HPDE6-E6E7 (cell line): ENCODE measurements around the gene FNBP1L.
"Not testable (repeated sequence)": the region's sequence is repeated elsewhere in the genome, so short reads cannot be mapped to it uniquely, and the experiment has no call there.

Source experiments
- DNase-seq: peaks from one replicate; pipeline ENCODE4 v3.0.0; 2011; ENCODE audit warnings: missing footprints; ENCODE audit errors: extremely low spot score

Gene FNBP1L

DNA sequence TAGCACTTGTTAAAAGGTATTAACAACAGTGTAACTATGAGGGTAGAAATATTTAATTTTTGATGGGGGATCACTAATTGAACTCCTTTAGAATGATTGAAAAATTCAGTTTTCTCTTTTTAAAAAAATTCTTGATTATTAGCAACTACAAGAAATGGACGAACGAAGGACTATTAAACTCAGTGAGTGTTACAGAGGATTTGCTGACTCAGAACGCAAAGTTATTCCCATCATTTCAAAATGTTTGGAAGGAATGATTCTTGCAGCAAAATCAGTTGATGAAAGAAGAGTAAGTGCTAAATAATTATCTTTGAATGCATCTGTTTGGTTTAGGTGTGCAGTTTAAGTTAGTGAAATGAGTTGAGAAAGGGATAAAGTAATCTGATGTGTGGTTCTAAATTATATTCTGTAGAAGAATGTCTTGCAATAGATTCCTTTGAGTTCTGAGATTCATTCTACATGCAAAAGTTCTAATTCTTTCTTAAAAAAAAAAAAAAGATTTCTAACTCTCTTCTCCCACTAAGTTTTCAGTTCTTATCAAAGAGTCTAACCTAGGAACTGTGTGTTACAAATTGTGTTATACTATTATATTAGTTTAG, 85.0 kb downstream of the FNBP1L start:
- DNase-seq: no peak

DNA sequence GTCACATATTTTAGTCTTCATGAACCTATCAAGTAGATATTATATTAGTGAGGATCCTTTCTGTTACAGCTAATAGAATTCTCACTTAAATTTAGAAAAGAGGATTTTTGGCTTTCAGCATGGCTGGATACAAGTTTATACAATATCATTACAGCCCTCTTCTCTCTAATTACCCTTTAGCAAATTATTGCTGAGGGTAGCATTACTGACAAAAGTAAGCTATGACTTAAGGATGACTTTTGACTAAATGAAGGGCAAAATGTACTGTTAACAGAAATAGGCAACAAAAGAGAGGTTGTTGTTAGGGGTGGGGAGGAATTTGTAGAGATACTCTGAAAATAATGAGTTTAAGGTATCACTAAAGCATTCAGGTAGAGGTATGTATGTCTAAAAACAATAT, 85.8 kb downstream of the FNBP1L start:
- DNase-seq: no peak

DNA sequence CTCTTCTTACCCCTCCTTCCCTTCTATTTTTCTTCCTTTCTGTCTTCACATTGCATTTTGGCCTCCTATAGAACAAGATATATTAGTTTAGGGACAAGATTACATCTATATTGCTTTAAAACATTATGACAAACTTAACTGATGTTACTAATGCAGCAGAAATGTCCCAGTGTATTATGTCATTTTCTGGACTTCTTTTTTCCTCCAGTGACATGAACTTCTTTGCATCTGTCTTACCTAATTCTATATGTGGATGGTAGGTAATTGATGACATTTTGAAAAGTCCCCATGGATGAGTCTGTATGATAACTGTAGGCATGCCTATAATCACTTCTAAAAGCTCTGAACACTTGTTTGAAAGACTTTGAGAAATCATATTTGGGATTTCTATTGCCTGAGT, 89.5 kb downstream of the FNBP1L start:
- DNase-seq: no peak

DNA sequence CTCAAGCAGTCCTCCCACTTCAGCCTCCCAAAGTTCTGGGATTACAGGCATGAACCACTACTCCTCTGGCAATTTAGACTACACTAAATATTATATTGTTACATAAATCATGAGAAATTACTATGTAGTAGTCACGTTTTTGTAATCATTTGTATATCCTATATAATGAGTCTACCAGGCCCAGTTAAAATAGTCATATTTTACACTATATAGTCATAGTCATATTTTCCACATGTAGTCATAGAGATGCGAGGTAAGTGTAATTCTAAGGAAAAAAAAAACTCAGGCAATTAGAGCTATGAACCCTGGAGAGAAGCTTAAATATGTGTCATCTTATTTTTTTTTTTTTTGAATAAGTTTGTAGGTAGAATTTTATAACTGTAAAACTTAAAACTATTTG, 90.0 kb downstream of the FNBP1L start:
- DNase-seq: no peak

DNA sequence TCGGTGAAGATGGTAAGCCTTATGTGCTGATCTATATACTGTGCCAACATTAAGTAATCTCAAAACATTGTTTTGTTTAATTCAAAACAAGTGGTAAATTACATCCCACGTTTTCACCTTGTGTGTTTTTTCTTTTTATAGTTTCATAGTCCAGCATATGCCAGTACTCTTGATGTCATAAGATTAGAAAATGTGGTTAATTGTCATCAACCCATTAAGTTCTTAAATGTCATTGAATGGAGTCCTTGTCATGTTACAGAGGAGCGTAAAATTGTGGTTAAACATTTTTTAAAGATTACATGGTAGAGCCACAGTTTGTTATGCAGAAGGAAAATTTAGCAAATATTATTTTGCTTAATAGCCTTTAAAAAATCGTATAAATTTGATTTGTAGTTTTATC, 93.1 kb downstream of the FNBP1L start:
- DNase-seq: no peak

DNA sequence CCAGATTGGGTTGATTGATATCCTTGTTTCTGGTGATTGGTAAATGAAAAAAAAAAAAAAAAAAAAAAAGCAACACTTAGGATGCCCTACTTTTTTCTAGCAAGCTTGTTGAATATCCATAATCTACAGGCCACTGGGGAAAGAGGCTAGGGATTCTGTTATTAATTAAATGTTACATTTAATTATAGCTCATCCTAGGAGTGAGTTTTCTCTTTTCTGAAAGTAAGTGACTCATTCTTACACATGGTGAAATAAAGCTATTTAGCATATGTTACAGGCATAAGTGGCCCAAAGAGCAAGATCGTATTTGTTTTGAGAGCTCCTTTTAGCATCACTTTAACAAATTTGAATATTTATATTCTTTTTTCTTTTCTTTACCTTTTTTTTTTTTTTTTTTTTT, 94.5 kb downstream of the FNBP1L start:
- DNase-seq: no peak

DNA sequence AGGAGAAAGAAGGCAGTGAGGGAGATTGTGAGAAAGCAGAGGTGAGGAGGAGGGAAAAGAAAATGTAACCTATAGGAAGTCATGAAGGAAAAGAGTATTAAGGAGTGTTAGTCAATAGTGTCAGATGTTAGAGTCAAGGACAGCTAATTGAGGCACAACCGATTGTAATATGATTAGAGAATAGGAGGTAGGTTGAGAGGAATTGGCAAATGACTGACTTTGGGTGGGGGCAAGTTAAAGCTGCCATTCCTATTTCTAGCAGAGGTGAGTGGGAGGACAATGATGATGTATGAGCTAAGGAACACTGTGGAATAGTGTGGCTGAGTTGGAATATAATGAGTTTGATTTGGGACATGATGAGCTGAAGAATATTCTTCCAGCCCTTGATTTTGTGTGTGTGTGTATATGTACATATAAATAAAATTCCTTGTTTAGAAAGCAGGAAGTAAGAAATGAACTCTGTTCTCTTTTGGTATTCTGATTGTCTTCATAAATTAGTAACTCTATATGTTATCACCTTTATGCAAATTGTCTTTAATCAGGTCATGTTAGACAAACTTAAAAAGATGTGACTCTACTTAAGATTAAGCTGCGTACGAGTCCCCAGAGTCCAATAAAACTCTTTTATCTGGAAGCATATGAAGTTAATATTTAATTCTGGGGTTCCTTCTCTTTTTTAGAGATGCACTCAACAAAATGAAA, 98.4 kb downstream of the FNBP1L start:
- no peak for DNase-seq

DNA sequence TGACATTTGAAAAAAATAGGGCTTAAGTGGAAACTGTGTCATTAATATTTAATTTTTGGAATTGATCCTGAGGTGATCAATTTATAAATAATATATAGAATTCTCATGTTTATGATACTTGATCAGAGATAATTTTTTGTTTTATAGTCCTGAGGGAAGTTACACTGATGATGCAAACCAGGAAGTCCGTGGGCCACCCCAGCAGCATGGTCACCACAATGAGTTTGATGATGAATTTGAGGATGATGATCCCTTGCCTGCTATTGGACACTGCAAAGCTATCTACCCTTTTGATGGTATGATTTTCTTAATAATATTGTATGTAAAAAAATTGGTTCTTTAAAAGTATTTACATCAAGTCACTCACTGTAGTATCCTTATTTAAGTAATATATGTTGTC, 101.2 kb downstream of the FNBP1L start:
- DNase-seq: no peak

DNA sequence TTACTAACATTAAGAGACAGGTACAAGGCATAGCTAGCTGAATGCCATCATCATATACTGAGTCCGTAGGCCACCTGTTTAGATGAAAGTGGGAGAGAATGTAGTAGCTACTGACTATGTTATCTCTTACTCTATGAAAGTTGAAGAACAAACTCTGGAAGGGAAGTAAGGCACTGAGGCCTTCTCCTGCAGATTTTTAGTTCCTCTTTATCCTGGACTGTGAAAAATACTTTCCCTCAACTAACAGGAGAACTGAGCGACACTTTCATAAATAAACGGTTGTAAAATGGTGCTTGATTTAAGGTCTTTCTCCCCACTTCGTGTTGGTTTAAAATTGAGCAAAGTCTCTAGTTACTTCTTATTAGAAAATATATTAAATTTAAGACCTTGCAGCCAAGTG, 101.9 kb downstream of the FNBP1L start:
- DNase-seq: no peak

DNA sequence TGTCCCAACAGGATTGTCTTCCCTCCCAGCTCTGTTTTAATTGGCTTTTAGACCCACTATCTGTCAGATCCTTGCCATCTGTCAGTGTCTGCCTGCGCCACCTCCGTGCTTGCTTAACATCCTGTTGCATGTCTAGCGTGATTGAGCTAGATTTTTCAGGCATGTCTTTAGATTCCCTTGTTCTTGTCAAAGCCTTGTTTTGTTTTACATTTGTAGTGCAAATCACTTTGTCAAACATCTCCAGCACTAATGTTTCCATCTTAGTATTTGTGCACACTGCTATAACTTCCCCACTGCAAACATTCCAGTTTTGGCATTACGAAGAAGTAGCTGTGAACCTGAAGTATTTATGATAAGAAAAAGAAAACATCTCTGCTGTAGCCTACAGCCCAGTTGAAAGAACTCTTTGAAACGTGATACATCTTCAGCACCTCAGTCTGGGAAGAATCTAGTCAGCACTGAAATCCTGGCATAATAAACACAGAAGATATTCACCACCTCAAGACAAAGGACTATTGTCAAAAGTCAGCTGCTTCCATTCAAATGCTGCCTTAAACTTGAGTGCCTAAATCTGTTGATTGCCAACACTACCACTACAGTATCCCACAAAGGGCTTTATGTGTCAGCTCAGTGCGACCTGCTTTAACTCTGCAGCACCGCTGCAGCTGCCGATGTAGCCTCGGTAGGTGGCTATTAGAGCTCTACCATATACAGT, 105.0 kb downstream of the FNBP1L start:
- no peak for DNase-seq

DNA sequence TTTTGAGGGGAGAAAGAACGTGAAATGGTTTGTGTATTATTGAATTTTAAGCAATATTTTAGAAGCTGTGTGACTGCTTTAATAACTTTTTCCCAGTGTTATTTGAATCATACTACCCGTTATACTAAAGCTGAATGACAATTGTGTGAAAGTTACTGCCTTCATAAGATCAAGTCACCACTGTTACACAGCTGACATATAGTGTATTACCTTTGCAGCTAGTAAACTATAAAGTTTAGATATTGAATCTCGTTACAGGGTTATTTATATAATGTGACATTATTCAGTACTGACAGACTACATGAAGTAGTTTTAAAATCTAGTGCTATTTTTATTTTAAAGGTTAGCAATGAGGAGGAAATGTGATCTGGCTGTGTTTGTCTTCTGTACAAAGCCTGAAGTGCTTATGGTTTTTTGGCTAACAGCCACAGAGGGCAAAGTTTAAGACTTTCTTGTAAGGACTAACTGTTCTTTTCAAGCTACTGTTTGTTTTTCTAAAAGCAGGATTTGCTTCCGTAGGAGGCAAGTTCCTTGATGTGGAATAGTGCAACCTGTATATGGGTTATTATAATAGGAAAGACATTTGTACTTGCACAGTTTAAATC, 106.1 kb downstream of the FNBP1L start:
- not testable (repeated sequence) for DNase-seq

DNA sequence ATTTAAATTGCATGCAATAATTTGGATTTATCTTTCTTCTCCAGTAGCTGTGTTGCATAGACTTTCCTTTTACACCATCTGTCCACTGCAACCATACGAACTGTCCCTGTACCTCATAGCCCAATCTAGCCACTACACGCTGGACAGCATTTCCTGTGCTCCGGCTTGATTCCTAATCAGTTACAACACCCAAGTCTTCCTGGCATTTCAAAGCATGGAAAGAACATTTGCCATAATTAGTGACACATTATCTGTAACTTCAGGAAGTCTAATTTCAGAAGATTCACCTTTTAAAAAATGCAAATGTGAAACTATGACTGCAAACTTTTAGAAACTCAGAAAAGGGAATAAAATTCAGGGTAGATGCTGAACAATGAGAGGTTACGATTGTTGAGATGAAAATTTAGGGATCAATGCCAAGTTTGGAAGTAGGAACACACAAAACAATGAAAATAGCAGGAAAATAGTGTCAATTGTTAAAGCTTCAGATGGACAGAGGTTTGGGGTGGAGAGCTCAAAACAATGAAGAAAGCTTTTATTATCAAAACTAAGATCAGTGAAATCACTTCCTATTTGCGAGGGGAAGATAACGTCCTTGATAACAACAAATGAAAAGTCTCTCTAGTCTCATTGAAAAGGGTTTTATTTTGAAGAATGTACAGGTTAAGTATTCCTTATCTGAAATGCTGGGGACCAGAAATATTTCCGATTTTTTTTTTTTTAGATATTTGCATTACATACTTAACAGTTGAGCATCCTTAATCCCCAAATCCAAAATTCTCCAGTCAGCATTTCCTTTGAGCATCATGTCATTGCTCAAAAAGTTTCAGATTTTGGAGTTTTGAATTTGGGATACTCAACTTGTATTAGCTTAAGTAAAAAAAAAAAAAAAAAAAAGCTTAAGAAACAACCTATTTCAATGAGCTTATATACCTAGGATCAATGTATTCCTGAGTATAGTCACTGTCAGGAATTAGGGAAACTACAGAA, 107.3 kb downstream of the FNBP1L start:
- DNase-seq: no peak

DNA sequence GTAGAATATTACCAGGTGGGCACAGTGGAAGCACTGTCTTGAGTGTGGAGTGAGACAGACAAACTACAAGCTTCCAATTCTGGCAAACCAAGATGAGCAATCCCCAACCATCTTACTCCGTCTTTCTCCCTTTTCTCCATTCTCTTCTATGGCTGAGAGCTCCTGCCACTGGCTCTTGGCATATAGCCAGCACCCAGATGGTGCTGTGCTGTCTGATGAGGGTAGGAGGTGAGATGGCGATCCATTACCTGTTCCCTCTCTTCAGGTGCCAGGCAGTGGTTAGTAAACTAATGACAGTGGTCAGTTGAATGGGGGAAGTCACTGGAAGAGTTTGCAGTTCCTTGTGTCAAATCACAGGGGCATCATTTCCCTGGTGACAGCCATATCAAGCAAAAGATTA, 108.4 kb downstream of the FNBP1L start:
- DNase-seq: peak; percentile 15

DNA sequence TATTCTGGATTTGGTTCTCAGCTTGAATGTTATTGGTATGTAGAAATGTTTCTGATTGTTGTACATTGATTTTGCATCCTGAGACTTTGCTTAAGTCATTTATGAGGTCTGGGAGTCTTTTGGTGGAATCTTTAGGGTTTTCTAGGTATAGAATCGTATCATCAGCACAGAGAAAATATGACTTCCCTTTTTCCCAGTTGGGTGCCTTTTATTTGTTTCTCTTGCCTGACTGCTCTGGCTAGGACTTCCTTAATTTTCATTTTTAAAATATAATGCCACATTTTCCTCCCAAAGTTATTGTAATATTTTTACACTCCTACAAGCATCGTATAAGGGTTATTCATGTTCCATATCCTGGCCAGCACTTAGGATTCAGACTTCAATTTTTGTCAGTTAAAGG, 111.1 kb downstream of the FNBP1L start:
- DNase-seq: no peak

DNA sequence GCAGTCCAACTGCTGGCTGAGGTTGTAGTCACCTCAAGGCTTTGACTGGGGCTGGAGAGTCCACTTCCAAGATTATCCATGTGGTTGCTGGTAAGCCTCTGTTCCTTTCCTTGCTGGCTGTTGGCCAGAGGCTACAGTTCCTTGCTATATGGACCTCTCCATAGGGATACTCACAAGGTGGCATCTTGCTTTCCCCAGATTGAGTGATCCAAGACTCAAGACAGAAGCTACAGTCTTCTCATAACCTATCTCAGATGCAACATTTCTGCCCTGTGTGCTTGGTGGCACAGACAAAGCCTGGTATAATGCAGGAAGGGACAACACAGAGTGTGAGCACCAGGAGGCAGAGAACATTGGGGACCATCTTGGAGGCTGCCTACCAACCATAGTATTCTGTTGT, 111.8 kb downstream of the FNBP1L start:
- no peak for DNase-seq

DNA sequence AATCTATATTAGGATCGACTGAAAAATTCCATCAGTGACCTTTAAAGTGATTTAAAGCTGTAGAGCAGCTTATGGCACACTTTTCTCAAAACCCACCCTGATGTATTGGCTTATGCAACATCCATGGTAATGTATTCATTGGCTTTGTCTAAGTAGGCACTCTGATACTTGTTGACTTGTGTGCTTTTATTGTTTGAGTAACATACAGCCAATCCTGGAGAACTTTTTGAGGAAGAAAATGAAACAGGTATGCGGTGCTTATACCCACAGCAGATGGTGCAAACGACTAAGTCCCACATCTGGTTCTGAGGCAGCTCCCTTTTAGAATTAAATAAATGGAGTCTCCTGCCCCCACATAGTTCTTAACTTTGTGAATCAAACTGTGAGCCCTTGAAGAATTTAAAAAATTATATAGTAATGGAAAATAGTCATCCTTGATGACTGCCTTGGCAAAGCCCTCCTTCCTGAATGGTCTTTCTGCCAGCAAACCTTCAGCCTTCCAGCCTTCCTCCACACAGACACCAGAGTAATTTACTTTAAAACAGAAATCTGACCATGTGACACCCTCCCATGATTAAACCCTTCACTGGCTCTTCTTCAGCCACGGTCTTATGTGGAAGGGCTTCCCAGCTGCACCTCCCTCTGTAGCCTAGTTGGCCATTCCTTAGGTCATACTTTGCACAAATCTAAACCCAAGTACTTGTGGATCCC, 117.7 kb downstream of the FNBP1L start:
- DNase-seq: no peak

DNA sequence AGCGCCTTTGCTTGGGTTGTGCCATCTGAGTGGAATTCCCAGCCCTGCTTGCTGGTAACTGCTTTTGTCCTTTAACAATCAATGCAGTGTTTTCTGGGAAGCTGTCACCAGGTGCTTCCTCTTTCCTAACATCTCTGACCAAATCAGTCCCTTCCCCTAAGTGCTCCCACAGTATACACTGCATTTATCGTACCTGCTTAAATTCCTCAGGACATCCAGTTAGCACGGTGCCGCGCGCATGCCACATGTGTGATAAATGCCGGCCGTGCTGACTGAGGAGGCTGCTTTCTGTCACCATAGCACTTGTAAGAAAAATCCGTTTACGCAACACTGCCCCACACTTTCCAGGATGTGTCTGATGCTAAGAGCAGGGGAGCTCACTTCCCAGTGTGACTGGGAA, 118.3 kb downstream of the FNBP1L start:
- DNase-seq: no peak

DNA sequence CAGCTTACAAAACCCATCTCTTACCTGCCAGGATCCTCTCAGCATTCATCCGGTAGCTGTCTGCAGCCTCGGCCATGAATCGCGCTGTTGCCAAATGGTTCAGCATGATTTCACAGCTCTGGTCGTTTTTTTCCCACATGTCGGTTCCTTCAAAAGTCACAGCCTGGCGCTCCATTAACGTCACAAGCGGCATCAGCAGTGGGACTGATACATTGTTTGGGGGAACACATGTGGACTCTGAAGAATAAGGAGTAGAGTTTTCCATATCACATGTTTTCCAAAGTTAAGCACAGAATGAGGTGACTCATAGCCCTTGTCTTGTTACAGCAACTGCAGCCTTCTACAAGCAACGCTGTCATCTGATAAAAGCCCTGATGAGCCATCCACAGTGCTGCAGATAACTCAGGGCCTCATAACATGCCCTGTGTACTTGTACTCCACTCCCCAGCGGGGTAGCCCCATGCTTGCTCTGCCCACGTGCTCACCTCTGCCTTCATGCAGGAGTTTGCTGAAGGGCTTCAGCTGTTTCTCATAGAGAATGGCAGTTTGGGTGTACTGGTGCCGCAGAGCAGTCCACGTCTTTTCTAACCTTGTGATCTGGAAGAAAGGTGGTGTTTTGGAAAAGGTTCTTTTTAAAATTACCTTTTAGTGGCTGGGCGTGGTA, 119.5 kb downstream of the FNBP1L start:
- DNase-seq: no peak

DNA sequence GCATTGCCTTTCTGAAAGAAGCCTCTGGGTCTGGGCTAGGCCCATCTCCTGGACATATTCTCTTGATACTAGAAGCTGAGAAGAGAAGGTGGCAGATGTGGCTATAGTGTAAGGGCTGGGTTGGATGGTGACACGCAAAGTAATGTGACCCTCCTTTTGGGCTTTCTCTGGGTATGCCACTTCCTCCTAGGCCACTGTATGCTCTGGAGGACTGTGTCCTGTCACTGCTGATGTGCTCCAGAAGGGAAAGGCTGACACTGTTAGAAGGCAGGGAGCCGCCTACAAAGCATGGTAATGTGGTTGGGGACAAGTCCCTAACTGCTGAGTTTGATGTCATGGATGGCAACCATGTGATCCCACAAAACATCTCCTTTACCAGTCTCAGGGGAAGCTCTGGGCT, 121.6 kb downstream of the FNBP1L start:
- no peak for DNase-seq

DNA sequence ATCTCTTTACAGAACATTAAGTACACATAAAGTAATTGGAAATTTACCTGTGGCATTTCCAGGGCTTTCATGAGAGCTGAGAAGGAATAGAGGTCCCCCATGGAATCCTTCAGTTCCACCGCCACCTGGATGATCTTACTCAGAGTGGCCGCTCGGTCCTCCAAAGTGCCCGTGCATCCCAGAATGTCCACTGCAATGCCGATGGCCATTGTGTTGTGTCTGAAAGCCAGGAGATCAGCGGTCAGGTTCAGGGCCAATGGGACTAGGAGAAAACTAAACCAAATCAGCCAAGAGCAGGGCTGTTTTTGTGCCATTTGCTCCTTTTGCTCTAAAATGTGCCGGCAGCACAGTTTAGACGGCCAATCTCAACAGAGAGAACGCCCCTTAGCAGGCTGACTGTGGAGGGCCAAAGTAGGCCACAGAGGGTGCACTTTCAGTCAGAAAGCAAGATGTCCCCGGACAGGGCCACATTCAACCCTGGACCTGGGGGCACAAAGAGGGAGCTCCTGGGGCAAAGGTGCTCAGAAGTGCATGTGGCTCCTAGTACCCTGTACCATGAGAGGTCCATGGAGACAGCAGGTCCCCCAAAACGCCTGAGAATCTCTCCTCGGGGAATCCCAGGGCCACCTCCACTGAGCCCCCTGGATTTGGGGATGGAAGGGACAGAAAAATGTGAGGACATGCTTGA, 123.8 kb downstream of the FNBP1L start:
- no peak for DNase-seq
